ENCODE results near the gene FNDC4. TPM values are rescaled to one million over a fixed set of nuclear protein-coding genes. Genes with fewer than 3 reads are reported as not detected.

The FNDC4 gene
- total and polyA plus RNA-seq, 2 of the 8 experiments (the other 6 are each of a cell fraction or from before 2014, with no cell fraction given), result 14.1 to 14.7 TPM

DNA sequence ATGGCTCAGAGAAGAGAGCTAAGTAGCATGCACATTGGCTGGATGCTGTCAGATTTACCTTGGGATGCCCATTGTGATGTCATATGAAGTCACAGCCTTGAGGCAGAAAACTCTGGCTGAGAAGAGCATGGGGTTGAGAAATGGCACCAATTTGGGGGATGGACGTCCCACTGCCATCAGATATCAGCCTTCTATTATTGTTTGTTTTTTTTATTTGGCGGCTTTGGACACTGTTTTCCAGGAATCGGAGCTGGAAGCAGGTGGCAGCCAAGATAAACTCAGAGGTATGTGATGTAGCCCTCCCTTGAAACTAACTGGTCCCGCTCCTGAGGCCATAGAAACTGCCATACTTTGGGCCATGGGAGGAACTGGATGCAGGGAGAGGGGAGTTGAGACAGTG lies 42.3 kb upstream of the FNDC4 start:
- no peak overlapping the region for H2BK120ac ChIP-seq (replicated peaks; ENCODE audit: low read depth, low read length)
- DNase-seq (ENCODE audit: low read depth in 1 of 2, low spot score in 2 of 2) (no peak), FAIRE-seq (no peak)
- H4K5ac ChIP-seq (ENCODE audit: insufficient read length, low read depth, low read length), result no peak overlapping the region
- no peak overlapping the region for H2AK5ac ChIP-seq (ENCODE audit: low read depth, low read length)
- no peaks in the 10 kb centered on the region for H3K79me2 ChIP-seq (ENCODE audit: control insufficient read depth in 1 of 2, insufficient read depth in 2 of 2, low read length in 2 of 2)
- no peak overlapping the region for H3K27ac ChIP-seq (ENCODE audit: low read depth, low read length)
- H2AFZ ChIP-seq (ENCODE audit: low read length), result no peak overlapping the region
- H3K4ac ChIP-seq (replicated peaks; ENCODE audit: insufficient read length, low read depth, low read length), result no peak overlapping the region
- no peak overlapping the region for H3K4me3 ChIP-seq (ENCODE audit: extremely low read depth in 1 of 4, insufficient read depth in 2 of 4, low read depth in 3 of 4, low read length in 4 of 4)
- H4K20me1 ChIP-seq (replicated peaks in 1 of 2; ENCODE audit: control insufficient read depth in 1 of 2, insufficient read depth in 2 of 2, low read length in 2 of 2), result no peaks in the 10 kb centered on the region
- no peaks in the 10 kb centered on the region for H3K4me1 ChIP-seq (replicated peaks in 1 of 4; ENCODE audit: control insufficient read depth in 3 of 4, insufficient read depth in 4 of 4, low read length in 3 of 4)
- no peak overlapping the region for H3K23ac ChIP-seq (ENCODE audit: insufficient read length)
- H2BK15ac ChIP-seq (ENCODE audit: low read length), result no peak overlapping the region
- no peaks in the 10 kb centered on the region for H3K36me3 ChIP-seq (ENCODE audit: control insufficient read depth in 2 of 4, insufficient read depth in 4 of 4, low read length in 3 of 4)
- POLR2A ChIA-PET (ENCODE audit: partially characterized antibody), result interaction anchor here (1.5 kb wide), 1 partner anchor 45 kb away, joined by 6 read pairs; the partner anchor contains the start of gene ZNF512
- no peak overlapping the region for H4K8ac ChIP-seq (ENCODE audit: extremely low read depth, insufficient read depth, low read length)
- CTCF ChIA-PET (ENCODE audit: partially characterized antibody), result no interaction called here
- H2BK5ac ChIP-seq (ENCODE audit: low read depth, low read length), result no peak overlapping the region
- no peak overlapping the region for H3K9ac ChIP-seq (replicated peaks in 1 of 4; ENCODE audit: extremely low read depth in 1 of 4, low read depth in 3 of 4, low read length in 3 of 4)
- no peak for TF ChIP-seq CHD2 (IDR thresholded peaks at IDR 0.05; ENCODE audit: low read length)
- no peak for TF ChIP-seq EP300 (IDR thresholded peaks at IDR 0.05; ENCODE audit: borderline replicate concordance in 1 of 2, low read depth in 2 of 2, low read length in 2 of 2)
- no peak for TF ChIP-seq KDM1A (IDR thresholded peaks at IDR 0.05; ENCODE audit: borderline replicate concordance, low read length)
- H3K79me1 ChIP-seq (ENCODE audit: low read depth, low read length), result no peaks in the 10 kb centered on the region
- peaks cover 0 to 7% of the 10 kb centered on the region in 2 experiments; a peak in 1 of 4 replicates for H3K9me3 ChIP-seq (ENCODE audit: insufficient read depth in 2 of 2, low read depth in 1 of 2, low read length in 1 of 2)
- no peak overlapping the region for H3K4me2 ChIP-seq (ENCODE audit: insufficient read depth in 1 of 2, low read depth in 2 of 2, low read length in 2 of 2)
- no peak overlapping the region for H3K56ac ChIP-seq (replicated peaks; ENCODE audit: insufficient read length, low read depth, low read length)
- no peak overlapping the region for H2BK20ac ChIP-seq (ENCODE audit: low read length)
- 83% methylated on average over 4 of the region's 4 CpGs; no CpG with 5 or more reads in 1 of the 2 experiments for WGBS, 2 experiments (ENCODE audit: extremely low coverage in 1 of 2, insufficient coverage in 1 of 2, insufficient read length in 1 of 2, insufficient replicate concordance in 2 of 2, low coverage in 1 of 2, low lambda C conversion rate in 2 of 2, missing lambda C conversion rate in 1 of 2)
- H3K27me3 ChIP-seq (replicated peaks in 1 of 4; ENCODE audit: control insufficient read depth in 3 of 4, extremely low read depth in 1 of 4, insufficient read depth in 3 of 4, low read length in 3 of 4), result no peaks in the 10 kb centered on the region
- no peak overlapping the region for H3K14ac ChIP-seq (ENCODE audit: insufficient read length)
- no peaks in the 10 kb centered on the region for H3K23me2 ChIP-seq (ENCODE audit: low read depth, low read length)
- H2BK12ac ChIP-seq (ENCODE audit: low read depth, low read length), result no peak overlapping the region
- no peak overlapping the region for H3K18ac ChIP-seq (ENCODE audit: extremely low read depth, low read length)
- no peak overlapping the region for H4K91ac ChIP-seq (replicated peaks; ENCODE audit: insufficient read length, low read length)
